Measurements from ENCODE around the gene NNT. TPM values are rescaled to one million over a fixed set of nuclear protein-coding genes. Genes with fewer than 3 reads are reported as not detected.

The NNT gene
- total and polyA plus RNA-seq, 2 of the 8 experiments (the other 6 are each of a cell fraction or from before 2014, with no cell fraction given): 11.0 to 22.2 TPM

DNA sequence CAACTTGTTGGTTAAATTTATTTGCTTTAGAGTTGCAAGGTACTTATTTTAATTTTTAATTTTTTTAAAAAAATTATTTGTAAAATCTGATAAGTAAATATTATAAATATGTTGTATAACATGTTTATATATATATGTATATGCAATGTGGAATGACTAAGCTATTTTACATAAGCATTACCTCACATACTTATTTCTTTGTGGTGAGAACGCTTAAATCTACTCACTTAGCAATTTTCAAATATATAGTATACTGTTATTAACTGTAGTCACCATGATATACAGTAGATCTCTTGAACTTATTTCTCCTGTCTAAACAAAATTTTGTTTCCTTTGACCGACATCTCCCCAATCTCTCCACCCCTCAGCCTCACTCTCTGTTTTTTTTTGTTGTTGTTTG lies 147.8 kb downstream of the NNT start:
- WGBS, 2 experiments (ENCODE audit: extremely low coverage in 1 of 2, insufficient coverage in 1 of 2, insufficient read length in 1 of 2, insufficient replicate concordance in 2 of 2, low coverage in 1 of 2, low lambda C conversion rate in 2 of 2, missing lambda C conversion rate in 1 of 2): 87% methylated on average over 2 of the region's 2 CpGs; no CpG with 5 or more reads in 1 of the 2 experiments
- no peak for TF ChIP-seq EGR1 (IDR thresholded peaks at IDR 0.05; ENCODE audit: borderline replicate concordance, low read depth, low read length)
- TF ChIP-seq ASH2L (IDR thresholded peaks at IDR 0.05; ENCODE audit: low read length): no peak
- TF ChIP-seq HDAC6 (IDR thresholded peaks at IDR 0.05; ENCODE audit: low read depth, low read length): no peak
- no peak for TF ChIP-seq BACH1 (IDR thresholded peaks at IDR 0.05; ENCODE audit: low read length)
- no peak for TF ChIP-seq ZNF274 (IDR thresholded peaks at IDR 0.05; ENCODE audit: borderline replicate concordance, extremely low read depth, low read length)
- no peak for TF ChIP-seq HDAC2 (IDR thresholded peaks at IDR 0.05; ENCODE audit: borderline replicate concordance in 1 of 2, low read depth in 2 of 2, low read length in 2 of 2)
- no peak for TF ChIP-seq TAF7 (optimal IDR thresholded peaks at IDR 0.05; ENCODE audit: borderline replicate concordance, low read depth, low read length)
- no peak for TF ChIP-seq CTBP2 (IDR thresholded peaks at IDR 0.05; ENCODE audit: borderline replicate concordance, insufficient read depth, insufficient read length, low read length)
- no peak for TF ChIP-seq CBX8 (IDR thresholded peaks at IDR 0.05; ENCODE audit: borderline replicate concordance, low read depth, low read length)
- H3K27ac ChIP-seq (ENCODE audit: low read depth, low read length): no peak overlapping the region
- H3K23me2 ChIP-seq (ENCODE audit: low read depth, low read length): no peaks in the 10 kb centered on the region
- no peak overlapping the region for H3K14ac ChIP-seq (ENCODE audit: insufficient read length)
- no peak for DNase-seq (ENCODE audit: low read depth in 1 of 2, low spot score in 2 of 2)
- H3K79me1 ChIP-seq (ENCODE audit: low read depth, low read length): no peaks in the 10 kb centered on the region
- no peak overlapping the region for H3K4me2 ChIP-seq (ENCODE audit: insufficient read depth in 1 of 2, low read depth in 2 of 2, low read length in 2 of 2)
- FAIRE-seq: no peak
- no peak overlapping the region for H3K18ac ChIP-seq (ENCODE audit: extremely low read depth, low read length)
- H4K5ac ChIP-seq (ENCODE audit: insufficient read length, low read depth, low read length): no peak overlapping the region
- H4K91ac ChIP-seq (replicated peaks; ENCODE audit: insufficient read length, low read length): no peak overlapping the region
- peaks cover 16 to 17% of the 10 kb centered on the region in 2 experiments for H3K9me3 ChIP-seq (ENCODE audit: insufficient read depth in 2 of 2, low read depth in 1 of 2, low read length in 1 of 2)
- no peaks in the 10 kb centered on the region for H3K27me3 ChIP-seq (replicated peaks in 1 of 4; ENCODE audit: control insufficient read depth in 3 of 4, extremely low read depth in 1 of 4, insufficient read depth in 3 of 4, low read length in 3 of 4)
- no peak overlapping the region for H3K4ac ChIP-seq (replicated peaks; ENCODE audit: insufficient read length, low read depth, low read length)
- H3K4me3 ChIP-seq (ENCODE audit: extremely low read depth in 1 of 4, insufficient read depth in 2 of 4, low read depth in 3 of 4, low read length in 4 of 4): no peak overlapping the region
- no peak overlapping the region for H2BK20ac ChIP-seq (ENCODE audit: low read length)
- no peaks in the 10 kb centered on the region for H3K79me2 ChIP-seq (ENCODE audit: control insufficient read depth in 1 of 2, insufficient read depth in 2 of 2, low read length in 2 of 2)
- POLR2A ChIA-PET (ENCODE audit: partially characterized antibody): no interaction called here
- no peaks in the 10 kb centered on the region for H3K36me3 ChIP-seq (ENCODE audit: control insufficient read depth in 2 of 4, insufficient read depth in 4 of 4, low read length in 3 of 4)
- no peaks in the 10 kb centered on the region for H4K20me1 ChIP-seq (replicated peaks in 1 of 2; ENCODE audit: control insufficient read depth in 1 of 2, insufficient read depth in 2 of 2, low read length in 2 of 2)
- H3K56ac ChIP-seq (replicated peaks; ENCODE audit: insufficient read length, low read depth, low read length): no peak overlapping the region
- CTCF ChIA-PET (ENCODE audit: partially characterized antibody): interaction anchor here (1.0 kb wide), 1 partner anchor 583 kb away, joined by 3 read pairs; no protein-coding TSS in a partner anchor
- no peaks in the 10 kb centered on the region for H3K4me1 ChIP-seq (replicated peaks in 1 of 4; ENCODE audit: control insufficient read depth in 3 of 4, insufficient read depth in 4 of 4, low read length in 3 of 4)
- H2AK5ac ChIP-seq (ENCODE audit: low read depth, low read length): no peak overlapping the region
- no peak overlapping the region for H2BK15ac ChIP-seq (ENCODE audit: low read length)
- no peak overlapping the region for H2AFZ ChIP-seq (ENCODE audit: low read length)
- H2BK120ac ChIP-seq (replicated peaks; ENCODE audit: low read depth, low read length): no peak overlapping the region
- no peak overlapping the region for H4K8ac ChIP-seq (ENCODE audit: extremely low read depth, insufficient read depth, low read length)
- H2BK5ac ChIP-seq (ENCODE audit: low read depth, low read length): no peak overlapping the region
- H2BK12ac ChIP-seq (ENCODE audit: low read depth, low read length): no peak overlapping the region
- no peak overlapping the region for H3K23ac ChIP-seq (ENCODE audit: insufficient read length)
- no peak overlapping the region for H3K9ac ChIP-seq (replicated peaks in 1 of 4; ENCODE audit: extremely low read depth in 1 of 4, low read depth in 3 of 4, low read length in 3 of 4)
